Thyroid gland (tissue), 4 donors: ENCODE measurements around the gene COMMD2.

ENCODE experiments used
- CTCF ChIP-seq, 6 experiments: fragments of 200-600 bp in 3 of 6; fragments of 450-650 bp in 3 of 6; sonication (generic) in 3 of 6; IDR thresholded peaks; one replicate each; pipeline ENCODE4 v1.5.1; 2016 to 2019; ENCODE audit warnings: antibody characterized with exemption in 6 of 6, mild to moderate bottlenecking in 2 of 6, inconsistent platforms in 1 of 6, moderate library complexity in 1 of 6
- POLR2A ChIP-seq, 2 donors: fragments of 450-650 bp; IDR thresholded peaks; one replicate each; pipeline ENCODE4 v1.6.1; 2017; ENCODE audit warnings: antibody characterized with exemption in 2 of 2, mild to moderate bottlenecking in 2 of 2, moderate library complexity in 1 of 2

- TF ChIP-seq CTCF (IDR thresholded peaks at IDR 0.05) (no peak), POLR2A (IDR thresholded peaks at IDR 0.05) (no peak)
Measured at GRCh38 chr3:149752788-149753136, 473 bp upstream of the COMMD2 start.
